Naive B cell (primary cell): ENCODE measurements around the gene CCL19. TPM values are rescaled to one million over a fixed set of nuclear protein-coding genes. Genes with fewer than 3 reads are reported as not detected.
"Not testable (repeated sequence)": the region's sequence is repeated elsewhere in the genome, so short reads cannot be mapped to it uniquely, and the experiment has no call there.

Experiments used
- ATAC-seq, 2 donors: fragments of 150-1000 bp; cut with Tn5 transposase; 2 replicates each; pipeline ENCODE4 v1.10.0; 2021; ENCODE audit warnings: low read depth in 2 of 2, mild to moderate bottlenecking in 2 of 2, moderate library complexity in 2 of 2
- DNase-seq: peaks from one replicate; pipeline ENCODE4 v3.0.0; 2022
- H3K27ac Mint-ChIP-seq, 6 donors: one replicate each; pipeline ENCODE4 v1.8.0; 2020 to 2022; ENCODE audit warnings: mild to moderate bottlenecking in 6 of 6, mixed read lengths in 6 of 6, moderate library complexity in 5 of 6, inconsistent platforms in 2 of 6
- H3K27me3 Mint-ChIP-seq, 3 donors: one replicate each; pipeline ENCODE4 v1.8.0; 2021 to 2022; ENCODE audit warnings: mixed read lengths in 3 of 3, mild to moderate bottlenecking in 1 of 3
- H3K36me3 Mint-ChIP-seq, 2 donors: one replicate each; pipeline ENCODE4 v1.8.0; 2020 to 2022; ENCODE audit warnings: mixed read lengths in 2 of 2, inconsistent platforms in 1 of 2, mild to moderate bottlenecking in 1 of 2
- H3K4me1 Mint-ChIP-seq, 3 donors: one replicate each; pipeline ENCODE4 v1.8.0; 2020 to 2022; ENCODE audit warnings: mixed read lengths in 3 of 3, inconsistent platforms in 1 of 3, mild to moderate bottlenecking in 1 of 3, moderate library complexity in 1 of 3
- H3K4me3 Mint-ChIP-seq, 8 donors: one replicate each; pipeline ENCODE4 v1.8.0; 2020 to 2022; ENCODE audit warnings: mild to moderate bottlenecking in 8 of 8, mixed read lengths in 8 of 8, moderate library complexity in 8 of 8, inconsistent platforms in 2 of 8
- H3K9me3 Mint-ChIP-seq, 7 donors: one replicate each; pipeline ENCODE4 v1.8.0; 2020 to 2022; ENCODE audit warnings: mixed read lengths in 7 of 7, mild to moderate bottlenecking in 5 of 7, inconsistent platforms in 2 of 7, moderate library complexity in 1 of 7
- polyA plus RNA-seq, 6 donors: library from polyadenylated mRNA; unstranded; fragments of 300-500 nt; fragmentation: Illumina TruSeq; gene quantifications; one replicate each; pipeline ENCODE4 v1.2.3, GENCODE V29; 2021; ENCODE audit warnings: low read depth in 6 of 6

Gene CCL19
- polyA plus RNA-seq, result not detected

DNA sequence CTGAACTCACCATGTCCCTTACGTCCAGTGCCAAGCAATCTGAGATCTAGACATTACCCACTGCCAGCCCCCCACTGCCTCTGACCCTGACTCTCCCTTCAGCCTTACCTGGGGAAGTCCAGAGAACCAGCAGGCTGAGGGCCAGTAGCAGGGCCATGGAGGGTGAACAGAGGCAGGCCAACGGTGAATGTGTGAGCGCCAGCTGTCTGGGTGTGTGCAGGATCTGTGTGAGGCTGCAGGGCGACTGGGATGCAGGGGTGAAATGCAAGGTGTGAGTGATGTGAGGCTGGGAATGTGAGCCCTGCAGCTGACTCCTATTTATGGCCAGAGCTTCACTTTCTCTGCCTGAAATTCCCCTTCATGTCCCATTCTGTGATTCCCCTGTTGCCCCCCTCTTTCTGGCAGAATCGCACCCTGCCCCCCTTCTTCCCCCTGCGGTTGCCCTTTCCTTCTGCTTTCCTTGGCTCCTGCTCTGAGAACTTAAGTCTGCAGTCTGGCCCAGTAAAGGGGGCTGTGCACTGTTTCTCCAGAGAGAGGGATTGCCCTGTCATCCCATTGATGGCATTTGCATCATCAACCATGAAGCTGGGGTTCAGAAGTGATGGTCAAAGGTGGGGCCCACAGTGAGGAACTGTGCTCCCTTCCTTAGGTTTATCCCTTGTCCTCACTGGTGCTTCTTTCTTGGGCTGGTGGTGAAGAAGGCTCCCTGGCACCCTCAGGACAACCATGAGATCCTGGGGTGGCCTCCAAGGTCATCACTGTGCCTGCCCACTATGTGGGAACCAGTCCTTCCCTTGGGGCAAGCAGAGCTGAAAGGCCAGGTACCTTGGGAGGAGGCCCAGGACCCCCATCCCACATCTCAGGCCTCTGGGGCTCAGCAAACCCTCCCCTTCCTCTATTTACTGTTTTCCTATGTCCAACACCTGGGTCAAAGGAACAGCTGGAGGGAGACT is at the start of gene CCL19:
Gene CCL19 (minus strand): TSS at position 294 of the 953 bp plus-strand sequence. CDS start 137 bp downstream, at position 157.
- ATAC-seq, result no peak
- peaks cover 0 to 4% (median 0%) of the 10 kb centered on the region in 3 donors for H3K4me1 Mint-ChIP-seq
- no peaks in the 10 kb centered on the region for H3K36me3 Mint-ChIP-seq
- H3K4me3 Mint-ChIP-seq, result no peak within 1 kb of the TSS
- H3K9me3 Mint-ChIP-seq, result no peaks in the 10 kb centered on the region
- no peak for DNase-seq
- H3K27ac Mint-ChIP-seq, result peak within 1 kb of the TSS in 1 of 6 donors; percentile 67
- peaks cover 17 to 39% (median 28%) of the 10 kb centered on the region in 3 donors for H3K27me3 Mint-ChIP-seq

GRCh38 chr9:34740176-34740575 is 49.1 kb upstream of the CCL19 start:
- not testable (repeated sequence) for H3K27ac Mint-ChIP-seq, DNase-seq, H3K4me1 Mint-ChIP-seq, H3K36me3 Mint-ChIP-seq, H3K9me3 Mint-ChIP-seq, H3K4me3 Mint-ChIP-seq, ATAC-seq
- H3K27me3 Mint-ChIP-seq, result peaks cover 13 to 37% (median 35%) of the 10 kb centered on the region in 3 donors

DNA sequence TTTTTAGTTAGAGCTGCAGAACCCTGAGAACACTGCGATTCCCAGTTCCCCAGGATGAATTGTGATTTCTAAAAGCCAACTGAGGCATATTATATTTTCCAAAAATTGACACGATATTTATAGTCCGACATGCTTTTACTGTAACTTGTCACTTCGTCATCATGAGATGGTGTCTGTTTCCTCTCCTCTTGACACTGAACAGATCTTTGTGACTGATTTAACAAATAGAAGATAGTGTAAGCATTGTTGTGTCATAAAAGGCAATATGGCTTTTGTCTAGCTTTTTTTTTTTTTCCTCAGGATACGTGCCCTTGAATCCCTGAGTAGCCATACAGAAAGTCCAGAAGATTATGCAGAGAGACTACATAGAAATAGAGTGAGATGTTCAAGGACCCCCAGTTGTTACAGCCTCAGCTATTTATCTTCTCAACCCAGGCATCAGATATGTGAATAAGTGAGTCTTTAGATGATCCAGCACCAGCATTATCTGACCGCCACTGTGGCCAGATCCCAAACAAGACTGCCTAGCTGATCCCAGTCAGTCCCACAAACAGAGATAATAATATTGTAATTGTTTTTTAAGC is 46.7 kb upstream of the CCL19 start:
- no peak for DNase-seq
- H3K9me3 Mint-ChIP-seq, result peaks cover 0 to 6% (median 0%) of the 10 kb centered on the region in 7 donors
- no peak overlapping the region for H3K4me3 Mint-ChIP-seq
- H3K27ac Mint-ChIP-seq, result no peak overlapping the region
- no peaks in the 10 kb centered on the region for H3K36me3 Mint-ChIP-seq
- H3K27me3 Mint-ChIP-seq, result peaks cover 20 to 39% (median 28%) of the 10 kb centered on the region in 3 donors
- H3K4me1 Mint-ChIP-seq, result no peaks in the 10 kb centered on the region
- no peak for ATAC-seq

DNA sequence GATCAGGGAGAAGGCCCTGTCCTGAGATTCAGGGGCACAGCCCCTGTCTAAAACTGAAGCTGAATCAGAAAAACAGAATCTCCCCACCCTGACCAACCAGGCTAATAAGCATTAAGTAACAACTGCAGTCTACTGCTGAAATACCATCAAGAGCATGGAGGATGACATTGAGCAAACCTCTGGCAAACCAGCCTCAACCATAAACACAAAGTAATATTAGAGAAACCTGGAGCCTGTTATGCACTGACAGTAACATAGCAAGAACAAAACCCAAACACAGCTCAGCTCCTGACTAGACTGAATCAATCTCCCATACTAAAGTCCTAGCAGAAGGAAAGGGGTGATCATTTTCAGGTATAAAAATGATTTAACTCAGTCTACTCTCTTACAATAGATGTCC is 43.6 kb upstream of the CCL19 start:
- Mint-ChIP-seq H3K9me3 (peaks cover 0 to 4% (median 0%) of the 10 kb centered on the region in 7 donors), H3K4me1 (no peaks in the 10 kb centered on the region), H3K27ac (no peak overlapping the region), H3K36me3 (no peaks in the 10 kb centered on the region), H3K27me3 (peaks cover 21 to 30% (median 23%) of the 10 kb centered on the region in 3 donors), H3K4me3 (no peak overlapping the region)
- ATAC-seq, result no peak
- no peak for DNase-seq

GRCh38 chr9:34732886-34733285 is 41.8 kb upstream of the CCL19 start:
- H3K27me3 Mint-ChIP-seq, result peaks cover 17 to 29% (median 17%) of the 10 kb centered on the region in 3 donors
- H3K4me1 Mint-ChIP-seq, result no peaks in the 10 kb centered on the region
- no peak overlapping the region for H3K4me3 Mint-ChIP-seq
- no peak overlapping the region for H3K27ac Mint-ChIP-seq
- H3K36me3 Mint-ChIP-seq, result no peaks in the 10 kb centered on the region
- no peak for DNase-seq
- no peaks in the 10 kb centered on the region for H3K9me3 Mint-ChIP-seq
- no peak for ATAC-seq

DNA sequence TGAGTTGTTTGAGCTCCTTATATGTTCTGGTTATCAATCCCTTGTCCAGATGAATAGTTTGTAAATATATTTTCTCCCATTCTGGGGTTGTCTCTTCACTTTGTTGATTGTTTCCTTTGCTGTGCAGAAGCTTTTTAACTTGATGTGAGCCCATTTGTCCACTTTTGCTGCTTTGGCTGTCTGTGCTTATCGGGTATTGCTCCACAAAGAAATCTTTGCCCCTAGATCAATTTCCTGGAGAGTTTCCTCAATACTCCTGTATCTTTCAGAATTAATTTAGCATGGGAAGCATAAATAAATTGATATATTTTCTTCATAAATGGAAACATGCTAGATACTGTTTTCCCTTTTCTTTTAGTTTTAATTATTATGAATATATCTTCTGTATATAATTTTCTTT is 41.4 kb upstream of the CCL19 start:
- Mint-ChIP-seq H3K36me3 (no peaks in the 10 kb centered on the region), H3K4me3 (no peak overlapping the region), H3K27me3 (peaks cover 13 to 28% (median 17%) of the 10 kb centered on the region in 3 donors), H3K27ac (no peak overlapping the region), H3K4me1 (no peaks in the 10 kb centered on the region), H3K9me3 (no peaks in the 10 kb centered on the region)
- DNase-seq (no peak), ATAC-seq (no peak)

GRCh38 chr9:34723141-34723540 is 32.1 kb upstream of the CCL19 start:
- peaks cover 0 to 2% (median 0%) of the 10 kb centered on the region in 7 donors for H3K9me3 Mint-ChIP-seq
- no peak for ATAC-seq
- no peak overlapping the region for H3K4me3 Mint-ChIP-seq

DNA sequence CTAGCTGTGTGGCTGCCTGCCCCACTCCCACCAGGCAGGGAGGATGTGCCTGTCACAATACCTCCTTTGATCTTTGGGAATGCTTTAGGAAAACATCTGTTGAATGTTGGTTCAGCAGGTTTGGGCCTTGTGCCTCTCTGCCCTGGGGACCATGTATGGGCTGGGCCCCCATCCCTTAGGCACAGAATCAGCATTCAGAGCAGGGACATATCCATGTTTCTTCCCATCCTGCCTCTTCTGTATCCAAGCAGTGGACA is 28.6 kb upstream of the CCL19 start:
- not testable (repeated sequence) for DNase-seq, H3K4me3 Mint-ChIP-seq, H3K36me3 Mint-ChIP-seq, H3K4me1 Mint-ChIP-seq, ATAC-seq, H3K9me3 Mint-ChIP-seq, H3K27ac Mint-ChIP-seq
- peaks cover 10 to 35% (median 32%) of the 10 kb centered on the region in 3 donors for H3K27me3 Mint-ChIP-seq

More at GRCh38 chr9:34723141-34723540, 32.1 kb upstream of the CCL19 start:
- DNase-seq, result no peak
- Mint-ChIP-seq H3K27me3 (peaks cover 6 to 19% (median 12%) of the 10 kb centered on the region in 3 donors), H3K4me1 (no peaks in the 10 kb centered on the region), H3K27ac (no peak overlapping the region), H3K36me3 (no peaks in the 10 kb centered on the region)

- peaks cover 10 to 40% (median 37%) of the 10 kb centered on the region in 3 donors for H3K27me3 Mint-ChIP-seq
- no peak for DNase-seq
- H3K9me3 Mint-ChIP-seq, result peaks cover 0 to 2% (median 0%) of the 10 kb centered on the region in 7 donors
- H3K4me3 Mint-ChIP-seq, result no peak overlapping the region
- no peaks in the 10 kb centered on the region for H3K4me1 Mint-ChIP-seq
- H3K27ac Mint-ChIP-seq, result no peak overlapping the region
- H3K36me3 Mint-ChIP-seq, result no peaks in the 10 kb centered on the region
- no peak for ATAC-seq
These were observed 28.1 kb upstream of the CCL19 start for GRCh38 chr9:34719021-34719768.

DNA sequence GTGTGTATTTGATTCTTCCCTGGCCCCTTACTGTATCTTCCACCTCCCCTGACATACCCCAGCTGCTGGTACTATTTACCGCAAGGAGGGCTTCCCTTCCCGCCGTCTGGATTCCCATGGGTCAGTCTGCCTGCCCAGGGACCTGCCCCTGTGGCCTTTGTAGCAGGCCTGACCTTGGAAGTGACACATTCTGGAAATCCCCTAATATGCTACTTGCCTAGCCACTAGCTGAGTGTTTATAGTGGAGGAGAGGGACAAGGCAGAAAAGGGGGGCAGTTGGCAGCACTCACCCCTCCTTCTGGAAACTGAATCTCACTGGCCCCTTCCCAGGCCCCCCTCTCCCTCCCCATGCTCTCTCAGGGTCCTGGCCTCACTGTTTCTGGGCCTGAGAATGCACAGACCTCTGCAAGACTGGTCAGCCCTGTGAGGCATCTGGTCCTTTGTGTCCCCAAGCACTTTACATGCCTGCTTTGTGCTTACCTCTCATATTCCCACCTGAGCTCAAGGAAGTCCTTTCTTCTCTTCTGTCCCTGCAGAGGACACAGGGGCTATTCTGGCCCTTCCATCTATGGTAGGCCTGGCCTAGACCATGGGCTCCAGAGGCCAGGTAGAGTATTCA is 27.0 kb upstream of the CCL19 start:
- H3K4me3 Mint-ChIP-seq, result no peak overlapping the region

DNA sequence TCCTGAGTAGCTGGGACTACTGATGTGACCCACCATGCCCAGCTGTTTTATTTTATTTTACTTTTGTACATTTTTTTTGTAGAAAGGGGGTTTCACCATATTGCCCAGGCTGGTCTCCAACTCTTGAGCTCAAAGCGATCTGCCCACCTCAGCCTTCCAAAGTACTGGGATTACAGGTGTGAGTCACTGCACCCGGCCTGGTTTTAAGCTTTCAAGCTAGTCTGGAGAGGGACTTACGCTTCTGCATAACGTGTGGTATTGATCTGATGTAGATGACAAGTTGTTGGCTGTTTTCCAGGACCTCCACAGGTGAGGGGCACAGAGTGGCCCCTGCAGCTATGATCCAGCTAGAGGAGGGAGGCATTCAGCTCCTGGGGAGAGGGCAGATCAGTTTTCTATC is 25.6 kb upstream of the CCL19 start:
- ATAC-seq (no peak), DNase-seq (no peak)
- peaks cover 0 to 2% (median 0%) of the 10 kb centered on the region in 7 donors for H3K9me3 Mint-ChIP-seq
- no peak overlapping the region for H3K4me3 Mint-ChIP-seq
- H3K36me3 Mint-ChIP-seq, result no peaks in the 10 kb centered on the region
- H3K4me1 Mint-ChIP-seq, result no peaks in the 10 kb centered on the region
- H3K27ac Mint-ChIP-seq, result no peak overlapping the region
- H3K27me3 Mint-ChIP-seq, result peaks cover 31 to 57% (median 45%) of the 10 kb centered on the region in 3 donors

More for the DNA sequence above, 27.0 kb upstream of the CCL19 start:
- DNase-seq (no peak), ATAC-seq (no peak)
- Mint-ChIP-seq H3K27ac (no peak overlapping the region), H3K27me3 (peaks cover 18 to 50% (median 47%) of the 10 kb centered on the region in 3 donors), H3K36me3 (no peaks in the 10 kb centered on the region), H3K4me1 (no peaks in the 10 kb centered on the region), H3K9me3 (peaks cover 0 to 2% (median 0%) of the 10 kb centered on the region in 7 donors)

- Mint-ChIP-seq H3K27me3 (peaks cover 30 to 58% (median 36%) of the 10 kb centered on the region in 3 donors), H3K4me3 (no peak overlapping the region), H3K4me1 (no peaks in the 10 kb centered on the region), H3K36me3 (no peaks in the 10 kb centered on the region), H3K27ac (no peak overlapping the region), H3K9me3 (peaks cover 0 to 2% (median 0%) of the 10 kb centered on the region in 7 donors)
- DNase-seq, result no peak
- ATAC-seq, result no peak
These were observed 24.7 kb upstream of the CCL19 start for GRCh38 chr9:34715639-34716215.

DNA sequence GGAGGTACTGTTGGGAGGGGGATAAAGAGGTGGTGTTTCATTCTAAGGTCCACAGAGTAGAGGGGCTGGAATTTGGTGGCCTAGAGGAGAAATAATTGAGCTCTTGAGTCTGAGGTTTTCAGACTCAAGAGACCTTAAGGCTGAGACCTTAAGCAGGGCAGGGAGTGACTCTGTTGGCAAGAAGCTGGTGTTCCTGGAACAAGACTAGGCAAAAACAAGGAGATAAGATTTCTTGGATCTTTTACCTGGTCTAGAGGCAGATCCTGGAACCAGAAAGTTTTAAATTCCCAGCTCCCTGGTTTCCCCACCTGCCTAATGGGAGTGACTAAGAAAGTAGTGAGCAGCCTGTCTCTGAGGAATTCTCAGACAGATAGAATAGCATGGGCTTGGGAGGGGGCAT is 22.9 kb upstream of the CCL19 start:
- ATAC-seq (no peak), DNase-seq (no peak)
- Mint-ChIP-seq H3K27me3 (peaks cover 31 to 64% (median 31%) of the 10 kb centered on the region in 3 donors), H3K36me3 (no peaks in the 10 kb centered on the region), H3K9me3 (peaks cover 0 to 2% (median 0%) of the 10 kb centered on the region in 7 donors), H3K27ac (no peak overlapping the region), H3K4me3 (no peak overlapping the region), H3K4me1 (no peaks in the 10 kb centered on the region)
